HG03108 (cell line): ENCODE results near the gene ATIC.

Source experiments
- ATAC-seq: cut with Tn5 transposase; IDR thresholded peaks from one replicate; pipeline ENCODE4 v1.9.1; 2021; ENCODE audit warnings: moderate library complexity; ENCODE audit not compliant: unreplicated experiment

The ATIC gene

DNA sequence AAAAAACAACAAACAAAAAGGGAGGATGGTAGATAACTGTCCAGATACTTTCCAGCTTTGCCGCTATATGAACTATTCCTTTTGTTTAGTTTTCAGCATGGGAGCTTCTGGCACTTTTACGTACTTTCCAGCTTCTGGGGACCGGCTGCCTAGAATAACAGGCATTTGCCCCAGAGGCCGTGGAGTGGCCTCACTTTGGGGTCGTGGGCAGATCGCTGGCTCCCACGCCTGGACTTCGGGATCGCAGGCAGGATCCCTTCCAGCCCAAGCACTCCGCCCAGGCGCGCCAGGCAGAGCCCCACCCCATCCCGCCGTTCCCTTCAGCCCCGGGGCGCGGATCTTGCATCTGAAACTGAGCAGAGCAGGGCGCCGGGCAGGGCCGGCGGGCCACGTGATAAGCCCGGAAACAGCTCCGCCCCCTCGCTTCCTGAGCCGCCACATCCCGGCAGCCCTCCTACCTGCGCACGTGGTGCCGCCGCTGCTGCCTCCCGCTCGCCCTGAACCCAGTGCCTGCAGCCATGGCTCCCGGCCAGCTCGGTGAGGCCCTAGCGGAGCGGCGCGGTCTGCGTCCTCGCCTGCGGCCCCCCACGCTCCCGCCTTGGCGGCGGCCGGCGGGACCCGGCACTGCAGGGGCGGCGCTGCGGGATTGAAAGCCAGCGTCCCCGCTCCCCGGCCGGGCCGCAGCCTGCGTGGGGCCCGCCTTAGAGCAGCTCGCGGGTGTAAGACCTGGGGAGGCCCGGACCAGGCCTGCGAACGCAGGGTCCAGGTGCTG is at the start of gene ATIC:
ATIC (plus strand) TSS at position 435 of the 772 bp plus-strand sequence; CDS start at position 519, 84 bp downstream.
- peak; percentile 99 for ATAC-seq

- no peak for ATAC-seq
Observed at GRCh38 chr2:215262303-215262702, 49.6 kb upstream of the ATIC start.

DNA sequence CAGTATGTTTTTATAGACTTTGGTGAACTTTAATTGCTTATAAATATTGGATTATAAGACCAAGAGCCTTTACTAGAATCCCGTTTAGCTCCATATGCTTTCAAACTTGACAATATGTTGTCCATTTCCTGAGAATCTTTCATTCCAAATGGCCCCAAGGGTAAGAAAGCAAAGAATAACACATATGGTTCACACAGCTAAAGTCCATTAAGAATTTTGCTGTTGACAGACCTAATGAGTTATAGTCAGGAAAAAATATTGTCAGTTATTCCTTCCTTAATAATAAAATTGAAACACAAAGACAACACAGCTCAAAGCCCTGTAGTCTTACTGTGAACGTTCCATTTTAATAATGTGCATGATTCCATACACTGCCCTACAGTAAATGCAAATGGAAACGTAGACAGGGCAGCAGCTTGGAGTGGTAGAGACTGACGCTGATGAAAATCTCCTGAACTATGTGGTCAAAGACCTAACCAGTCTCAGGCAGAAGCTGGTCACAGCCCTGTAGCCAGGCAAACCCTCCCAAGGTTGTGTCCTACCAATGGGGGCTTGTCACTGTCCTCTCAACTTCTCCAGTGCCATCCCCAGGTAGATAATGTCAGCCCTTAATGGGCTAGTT is 49.0 kb upstream of the ATIC start:
- no peak for ATAC-seq

GRCh38 chr2:215264374-215264773 is 47.5 kb upstream of the ATIC start:
- ATAC-seq, result no peak

DNA sequence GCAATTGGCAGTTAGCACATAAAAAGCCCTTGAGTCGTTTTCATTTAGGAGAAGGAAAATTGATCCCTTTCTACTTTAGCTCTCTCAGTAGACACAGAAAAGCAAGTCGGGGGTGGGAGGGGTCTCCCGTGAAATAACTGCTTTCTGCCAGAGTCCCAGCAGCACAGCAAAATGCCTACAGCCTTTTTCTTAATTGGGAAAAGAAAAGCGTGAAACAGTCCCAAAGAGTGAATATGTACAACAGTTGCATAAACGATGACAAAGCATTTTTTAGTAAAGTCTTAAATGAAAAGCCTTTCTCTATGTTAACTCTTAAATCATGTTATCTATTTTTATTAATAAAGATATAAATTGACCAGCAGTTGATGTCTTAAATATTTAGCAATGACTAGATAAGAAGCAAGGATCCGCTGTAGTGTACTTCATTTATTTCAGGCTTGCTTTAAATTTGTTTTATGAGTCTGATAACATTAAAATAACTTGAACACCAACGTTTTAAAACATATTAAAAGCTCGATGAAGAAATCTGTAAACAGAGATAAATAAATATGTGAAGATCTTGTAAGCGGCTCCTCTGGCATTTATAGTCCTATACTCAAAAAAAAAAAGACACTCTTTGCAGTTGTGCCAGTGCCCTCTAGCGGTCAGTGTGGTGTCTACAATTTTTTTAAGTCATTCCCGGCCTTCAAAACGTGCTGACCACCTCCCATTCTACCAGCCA is 42.3 kb upstream of the ATIC start:
- peak; percentile 46 for ATAC-seq

DNA sequence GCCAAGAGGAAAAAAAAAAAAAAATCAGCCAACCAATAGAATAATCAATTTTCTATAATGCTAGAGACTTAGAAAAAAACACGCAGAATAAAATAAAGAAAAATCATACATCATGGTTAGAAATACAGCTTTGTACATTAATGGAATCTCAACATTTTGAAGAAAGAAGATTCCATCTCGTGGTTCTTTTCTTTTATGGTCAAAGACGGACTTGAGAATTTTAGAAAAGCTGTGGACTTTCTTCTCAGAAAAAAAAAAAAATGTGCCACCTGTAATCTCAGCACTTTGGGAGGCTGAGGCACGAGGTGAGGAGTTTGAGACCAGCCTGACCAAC is 41.8 kb upstream of the ATIC start:
- ATAC-seq, result no peak

GRCh38 chr2:215271446-215271845 is 40.4 kb upstream of the ATIC start:
- ATAC-seq, result no peak

GRCh38 chr2:215272918-215273317 is 38.9 kb upstream of the ATIC start:
- peak; percentile 47 for ATAC-seq

GRCh38 chr2:215274829-215275228 is 37.0 kb upstream of the ATIC start:
- ATAC-seq, result no peak

GRCh38 chr2:215275824-215276223 is 36.0 kb upstream of the ATIC start:
- ATAC-seq, result no peak

DNA sequence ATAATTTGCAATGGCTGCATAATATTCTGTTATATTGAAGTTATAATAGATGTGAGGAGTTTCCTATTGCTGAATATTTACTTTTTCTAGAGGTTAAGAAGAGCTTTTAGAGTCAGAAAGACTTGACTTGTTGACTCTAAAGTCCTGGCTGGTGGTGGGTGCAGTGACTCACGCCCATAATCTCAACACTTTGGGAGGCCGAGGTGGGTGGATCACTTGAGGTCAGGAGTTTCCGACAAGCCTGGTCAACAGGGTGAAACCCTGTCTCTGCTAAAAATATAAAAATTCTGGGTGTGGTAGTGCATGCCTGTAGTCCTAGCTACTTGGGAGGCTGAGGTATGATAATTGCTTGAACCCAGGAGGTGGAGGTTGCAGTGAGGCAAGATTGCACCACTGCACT is 33.9 kb upstream of the ATIC start:
- ATAC-seq, result no peak

DNA sequence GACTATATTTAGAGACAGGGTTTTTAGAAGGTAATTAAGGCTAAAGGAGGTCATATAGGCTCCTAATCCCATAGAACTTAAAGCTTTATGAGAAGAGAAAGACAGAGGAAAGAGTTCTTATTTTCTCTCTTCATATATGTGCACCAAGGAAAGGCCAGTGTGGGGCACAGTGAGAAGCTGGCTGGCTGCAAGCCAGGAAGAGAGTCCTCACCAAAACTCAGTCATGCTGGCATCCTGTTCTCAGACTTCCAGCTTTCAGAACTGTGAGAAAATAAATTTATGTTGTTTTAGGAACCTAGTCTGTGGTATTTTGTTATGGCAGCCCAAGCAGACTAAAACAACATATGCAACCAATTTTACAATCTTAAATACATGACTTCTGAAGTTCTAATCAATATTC is 31.5 kb upstream of the ATIC start:
- peak; percentile 60 for ATAC-seq

- ATAC-seq, result no peak
Observed at GRCh38 chr2:215283221-215283620, 28.6 kb upstream of the ATIC start.

GRCh38 chr2:215286309-215286708 is 25.6 kb upstream of the ATIC start:
- ATAC-seq, result no peak

DNA sequence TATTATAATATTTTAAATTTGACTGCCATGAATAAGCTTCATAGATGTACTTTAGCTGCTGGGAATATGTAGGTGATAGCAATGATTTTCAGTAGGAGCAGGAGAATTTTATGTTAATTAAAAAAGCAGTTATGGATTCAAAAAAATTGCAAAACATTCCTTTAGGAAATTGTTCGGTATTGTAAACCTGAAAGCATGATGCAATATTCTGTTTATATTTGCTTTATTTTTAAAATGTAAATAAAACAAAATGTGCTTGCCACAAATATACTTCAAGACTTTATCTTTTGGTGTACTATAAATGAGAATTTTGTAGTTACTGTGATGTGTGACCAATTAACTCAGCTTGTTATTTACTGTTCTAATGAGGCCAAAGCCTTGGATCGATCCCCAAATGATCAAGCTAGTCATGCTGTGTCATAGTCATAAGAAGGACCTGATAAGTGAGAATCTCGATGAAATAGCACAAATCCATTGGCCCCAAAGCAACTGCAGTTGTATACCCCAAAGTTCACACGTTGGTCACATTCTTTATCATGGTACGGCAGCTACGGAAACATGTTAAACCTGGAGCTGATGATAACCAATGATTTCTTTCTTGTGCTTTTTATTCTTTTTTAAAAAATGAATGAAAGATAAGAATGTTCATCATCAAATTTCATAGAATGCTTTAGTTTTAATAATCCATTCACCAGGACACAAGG is 23.6 kb upstream of the ATIC start:
- ATAC-seq, result no peak

- ATAC-seq, result no peak
Observed at GRCh38 chr2:215290980-215291599, 20.8 kb upstream of the ATIC start.

GRCh38 chr2:215293879-215294278 is 18.0 kb upstream of the ATIC start:
- ATAC-seq, result no peak

GRCh38 chr2:215299337-215299859 is 12.5 kb upstream of the ATIC start:
- ATAC-seq, result no peak

- ATAC-seq, result no peak
Observed at GRCh38 chr2:215301994-215302393, 9.9 kb upstream of the ATIC start.

GRCh38 chr2:215311259-215311624 is 617 bp upstream of the ATIC start:
- peak; percentile 5 for ATAC-seq

DNA sequence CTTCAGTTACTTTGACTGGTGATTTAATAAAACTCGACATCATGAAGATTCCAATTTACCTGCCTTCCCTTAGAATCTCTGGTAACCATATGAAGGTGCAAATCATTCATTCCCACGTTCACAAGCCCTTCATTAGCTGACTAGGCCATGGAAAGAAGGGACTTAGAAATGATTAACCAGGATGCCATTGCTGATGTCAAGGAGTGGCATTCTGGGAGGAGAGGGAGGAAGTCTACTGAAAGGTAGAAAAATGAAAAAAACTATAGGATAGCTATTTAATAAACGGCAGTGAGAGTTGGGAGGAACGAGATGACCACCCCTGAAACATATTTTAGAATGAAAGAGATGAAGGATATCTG is 1.4 kb downstream of the ATIC start:
- ATAC-seq, result no peak
